Activated naive CD4-positive, alpha-beta T cell treated with anti-CD3 and anti-CD28 coated beads for 36 hours (primary cell): ENCODE measurements around the gene SPTLC2. TPM values are rescaled to one million over a fixed set of nuclear protein-coding genes. Genes with fewer than 3 reads are reported as not detected.
A peak's percentile ranks its signal among the peaks of the same experiment; 100 is the strongest.

Experiments
- CTCF ChIA-PET: fragments of 350-600 bp; sonication (Branson Sonifier 250); formaldehyde crosslinking; loops from one replicate; lab custom pipeline; 2021; ENCODE audit warnings: antibody characterized with exemption; lab: Charles Lee
- DNase-seq: peaks from one replicate; pipeline ENCODE4 v3.0.0-alpha.2; 2020
- H3K27ac Mint-ChIP-seq: one replicate; pipeline ENCODE4 v1.8.0; 2021; ENCODE audit warnings: mild to moderate bottlenecking, mixed read lengths
- H3K27me3 Mint-ChIP-seq: one replicate; pipeline ENCODE4 v1.8.0; 2021; ENCODE audit warnings: low read depth, mixed read lengths
- H3K36me3 Mint-ChIP-seq: one replicate; pipeline ENCODE4 v1.8.0; 2021; ENCODE audit warnings: low read depth, mixed read lengths
- H3K4me1 Mint-ChIP-seq: one replicate; pipeline ENCODE4 v1.8.0; 2021; ENCODE audit warnings: low read depth, mixed read lengths
- H3K4me3 Mint-ChIP-seq: one replicate; pipeline ENCODE4 v1.8.0; 2021; ENCODE audit warnings: mild to moderate bottlenecking, moderate library complexity, mixed read lengths
- H3K9me3 Mint-ChIP-seq: one replicate; pipeline ENCODE4 v1.8.0; 2021; ENCODE audit warnings: mixed read lengths
- intact Hi-C: fragments of 100-400 bp; cut with micrococcal nuclease; formaldehyde crosslinking; loops from one replicate; pipeline ENCODE4 v1.15.1; 2023
- total RNA-seq, 2 experiments: library from RNA; stranded (reverse); gene quantifications; one replicate each; pipeline ENCODE4 v1.2.3, GENCODE V29; 2021

Gene SPTLC2
- total RNA-seq, 2 experiments from 2014 or later, result 16.1 to 18.1 TPM

- intact Hi-C loops, result no loop called here
- H3K27me3 Mint-ChIP-seq, result no peaks in the 10 kb centered on the region
- H3K9me3 Mint-ChIP-seq, result no peaks in the 10 kb centered on the region
- H3K36me3 Mint-ChIP-seq, result no peaks in the 10 kb centered on the region
- CTCF ChIA-PET, result no interaction called here
- no peak overlapping the region for H3K27ac Mint-ChIP-seq
- DNase-seq, result no peak
- peaks cover 7% of the 10 kb centered on the region for H3K4me1 Mint-ChIP-seq
- no peak overlapping the region for H3K4me3 Mint-ChIP-seq
Measured at GRCh38 chr14:77620222-77620870, 3.9 kb upstream of the SPTLC2 start.

- intact Hi-C loops, result loop anchor here (5.0 to 10.0 kb wide), 2 partner anchors 36 to 654 kb away; no protein-coding TSS in a partner anchor
- Mint-ChIP-seq H3K4me3 (no peak overlapping the region), H3K27me3 (no peaks in the 10 kb centered on the region), H3K27ac (no peak overlapping the region), H3K36me3 (peaks cover 4% of the 10 kb centered on the region), H3K9me3 (no peaks in the 10 kb centered on the region), H3K4me1 (peaks cover 18% of the 10 kb centered on the region)
- DNase-seq, result no peak
- CTCF ChIA-PET, result no interaction called here
Measured at GRCh38 chr14:77618381-77618970, 2.0 kb upstream of the SPTLC2 start.

- no peak for DNase-seq
- H3K36me3 Mint-ChIP-seq, result peaks cover 4% of the 10 kb centered on the region
- H3K4me1 Mint-ChIP-seq, result peaks cover 32% of the 10 kb centered on the region
- H3K9me3 Mint-ChIP-seq, result no peaks in the 10 kb centered on the region
- intact Hi-C loops, result loop anchor here (1.0 to 10.0 kb wide), 11 partner anchors 18 to 651 kb away; partner anchors contain the start of genes ADCK1, CIPC, GSTZ1 and SAMD15
- no peaks in the 10 kb centered on the region for H3K27me3 Mint-ChIP-seq
- peak overlapping the region; percentile 76 for H3K27ac Mint-ChIP-seq
- peak overlapping the region; percentile 90 for H3K4me3 Mint-ChIP-seq
- CTCF ChIA-PET, result interaction anchor here (1.6 kb wide), 1 partner anchor 11 kb away, joined by 5 read pairs; no protein-coding TSS in a partner anchor
Measured at GRCh38 chr14:77616133-77616453, 344 bp downstream of the SPTLC2 start.

- Mint-ChIP-seq H3K36me3 (peaks cover 4% of the 10 kb centered on the region), H3K9me3 (no peaks in the 10 kb centered on the region), H3K27ac (peak overlapping the region; percentile 76), H3K4me1 (peaks cover 33% of the 10 kb centered on the region), H3K4me3 (peak overlapping the region; percentile 90), H3K27me3 (no peaks in the 10 kb centered on the region)
- intact Hi-C loops, result loop anchor here (1.0 to 10.0 kb wide), 12 partner anchors 8 to 651 kb away; partner anchors contain the start of genes ADCK1, CIPC, GSTZ1 and SAMD15
- CTCF ChIA-PET, result no interaction called here
- DNase-seq, result peak; percentile 32
Measured at GRCh38 chr14:77615361-77616132, 890 bp downstream of the SPTLC2 start.

GRCh38 chr14:77613201-77613600 lies 3.2 kb downstream of the SPTLC2 start:
- Mint-ChIP-seq H3K27me3 (no peaks in the 10 kb centered on the region), H3K9me3 (no peaks in the 10 kb centered on the region), H3K4me1 (peaks cover 43% of the 10 kb centered on the region), H3K4me3 (no peak overlapping the region), H3K36me3 (peaks cover 4% of the 10 kb centered on the region), H3K27ac (no peak overlapping the region)
- intact Hi-C loops, result loop anchor here (10.0 kb wide), 1 partner anchor 648 kb away; no protein-coding TSS in a partner anchor
- CTCF ChIA-PET, result interaction anchor here (0.6 kb wide), 2 partner anchors 33 to 105 kb away, joined by 3 read pairs; no protein-coding TSS in a partner anchor
- DNase-seq, result no peak

GRCh38 chr14:77612011-77612620 lies 4.3 kb downstream of the SPTLC2 start:
- peaks cover 4% of the 10 kb centered on the region for H3K36me3 Mint-ChIP-seq
- H3K4me3 Mint-ChIP-seq, result no peak overlapping the region
- no peaks in the 10 kb centered on the region for H3K27me3 Mint-ChIP-seq
- intact Hi-C loops, result loop anchor here (10.0 kb wide), 1 partner anchor 647 kb away; no protein-coding TSS in a partner anchor
- DNase-seq, result no peak
- no peaks in the 10 kb centered on the region for H3K9me3 Mint-ChIP-seq
- CTCF ChIA-PET, result no interaction called here
- H3K27ac Mint-ChIP-seq, result no peak overlapping the region
- peaks cover 51% of the 10 kb centered on the region for H3K4me1 Mint-ChIP-seq

- DNase-seq, result no peak
- H3K4me3 Mint-ChIP-seq, result no peak overlapping the region
- peaks cover 59% of the 10 kb centered on the region for H3K4me1 Mint-ChIP-seq
- no peaks in the 10 kb centered on the region for H3K27me3 Mint-ChIP-seq
- no peak overlapping the region for H3K27ac Mint-ChIP-seq
- intact Hi-C loops, result loop anchor here (10.0 kb wide), 1 partner anchor 646 kb away; no protein-coding TSS in a partner anchor
- H3K9me3 Mint-ChIP-seq, result no peaks in the 10 kb centered on the region
- H3K36me3 Mint-ChIP-seq, result peaks cover 4% of the 10 kb centered on the region
- CTCF ChIA-PET, result no interaction called here
Measured at GRCh38 chr14:77610553-77610952, 5.9 kb downstream of the SPTLC2 start.

GRCh38 chr14:77609922-77610321 lies 6.5 kb downstream of the SPTLC2 start:
- peaks cover 58% of the 10 kb centered on the region for H3K4me1 Mint-ChIP-seq
- intact Hi-C loops, result loop anchor here (10.0 kb wide), 1 partner anchor 645 kb away; no protein-coding TSS in a partner anchor
- peaks cover under 1% of the 10 kb centered on the region for H3K36me3 Mint-ChIP-seq
- no peak overlapping the region for H3K27ac Mint-ChIP-seq
- DNase-seq, result no peak
- CTCF ChIA-PET, result no interaction called here
- H3K4me3 Mint-ChIP-seq, result no peak overlapping the region
- H3K9me3 Mint-ChIP-seq, result no peaks in the 10 kb centered on the region
- H3K27me3 Mint-ChIP-seq, result no peaks in the 10 kb centered on the region

GRCh38 chr14:77607741-77608302 lies 8.6 kb downstream of the SPTLC2 start:
- H3K27ac Mint-ChIP-seq, result no peak overlapping the region
- DNase-seq, result peak; percentile 18
- intact Hi-C loops, result loop anchor here (1.0 kb wide), 1 partner anchor 7 kb away; no protein-coding TSS in a partner anchor
- H3K9me3 Mint-ChIP-seq, result no peaks in the 10 kb centered on the region
- H3K27me3 Mint-ChIP-seq, result no peaks in the 10 kb centered on the region
- CTCF ChIA-PET, result interaction anchor here (0.7 to 1.7 kb wide), 10 partner anchors 9 to 292 kb away, joined by 3 to 9 read pairs (median 3); no protein-coding TSS in a partner anchor
- H3K4me3 Mint-ChIP-seq, result peak overlapping the region; percentile 45
- H3K36me3 Mint-ChIP-seq, result no peaks in the 10 kb centered on the region
- peaks cover 52% of the 10 kb centered on the region for H3K4me1 Mint-ChIP-seq

- intact Hi-C loops, result no loop called here
- no peak overlapping the region for H3K4me3 Mint-ChIP-seq
- H3K27ac Mint-ChIP-seq, result no peak overlapping the region
Measured at GRCh38 chr14:77605392-77605972, 11.0 kb downstream of the SPTLC2 start.

GRCh38 chr14:77603654-77604255 lies 12.7 kb downstream of the SPTLC2 start:
- H3K9me3 Mint-ChIP-seq, result peaks cover 3% of the 10 kb centered on the region
- CTCF ChIA-PET, result no interaction called here
- intact Hi-C loops, result no loop called here

More at GRCh38 chr14:77605392-77605972, 11.0 kb downstream of the SPTLC2 start:
- DNase-seq, result no peak
- H3K9me3 Mint-ChIP-seq, result peaks cover 3% of the 10 kb centered on the region
- no peaks in the 10 kb centered on the region for H3K36me3 Mint-ChIP-seq
- no peaks in the 10 kb centered on the region for H3K27me3 Mint-ChIP-seq
- peaks cover 52% of the 10 kb centered on the region for H3K4me1 Mint-ChIP-seq
- CTCF ChIA-PET, result interaction anchor here (0.9 to 1.0 kb wide), 2 partner anchors 9 to 11 kb away, joined by 3 to 5 read pairs; partner anchors contain the start of gene SPTLC2

More at GRCh38 chr14:77603654-77604255, 12.7 kb downstream of the SPTLC2 start:
- no peaks in the 10 kb centered on the region for H3K36me3 Mint-ChIP-seq
- no peak overlapping the region for H3K4me3 Mint-ChIP-seq
- no peaks in the 10 kb centered on the region for H3K27me3 Mint-ChIP-seq
- H3K27ac Mint-ChIP-seq, result no peak overlapping the region
- peaks cover 59% of the 10 kb centered on the region for H3K4me1 Mint-ChIP-seq
- peak; percentile 22 for DNase-seq
